22Rv1 (cell line): Measurements from ENCODE around the gene PTX4.

Experiments
- ZFX ChIP-seq: fragments of 450-650 bp; IDR thresholded peaks from 2 replicates; pipeline ENCODE4 v1.6.1; 2017; ENCODE audit warnings: antibody characterized with exemption, borderline replicate concordance
- TF ChIP-seq, protein P1 (sequence below): fragments of 450-650 bp; IDR thresholded peaks from 2 replicates; pipeline ENCODE4 v1.5.1; 2017; ENCODE audit warnings: mild to moderate bottlenecking

DNA sequence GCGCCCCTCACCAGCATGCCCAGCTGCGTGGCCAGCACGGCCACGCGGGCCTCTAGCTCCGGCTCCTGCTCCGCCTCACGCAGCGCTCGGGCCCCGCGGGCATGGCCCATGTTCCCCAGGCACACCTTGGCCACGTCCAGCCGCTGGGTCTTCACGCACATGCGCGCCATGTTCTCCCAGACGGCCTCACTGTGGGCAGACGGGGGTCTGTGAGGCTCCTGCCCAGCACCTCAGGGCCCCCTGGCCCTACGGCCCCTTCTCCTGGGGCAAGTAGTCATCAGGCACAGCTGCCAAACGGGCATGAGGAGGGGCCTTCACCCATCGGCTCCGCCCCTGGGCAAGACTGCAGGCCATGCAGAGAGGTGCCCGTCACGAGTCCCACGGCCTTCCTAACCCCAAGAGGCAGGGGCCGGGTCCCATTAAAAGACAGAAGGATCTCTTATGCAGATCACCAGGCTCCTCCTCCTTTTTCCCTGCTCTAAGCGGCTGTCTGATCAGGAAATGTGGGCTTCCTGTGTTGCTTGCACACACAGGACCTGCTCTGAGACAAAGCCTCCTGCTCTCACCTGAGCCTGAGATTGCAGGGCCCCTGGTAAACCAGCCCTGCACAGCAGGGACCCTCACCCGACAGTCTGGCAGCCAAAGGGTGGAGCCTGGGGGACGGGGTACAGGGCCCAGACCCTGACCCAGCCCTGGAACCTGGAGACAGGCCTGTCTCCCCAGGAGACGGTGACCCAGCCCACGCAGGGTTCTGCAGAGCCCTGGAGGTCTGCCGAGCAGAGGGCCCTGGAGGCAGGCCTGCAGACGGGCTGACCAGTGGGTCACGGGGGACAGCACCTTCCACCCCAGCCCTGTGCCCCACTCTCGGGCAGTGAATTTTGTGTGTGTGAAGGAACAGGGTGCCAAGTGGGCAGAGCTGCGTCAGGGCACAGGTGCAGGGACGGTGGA is 38.1 kb upstream of the PTX4 start:
- TF ChIP-seq, protein P1, sequence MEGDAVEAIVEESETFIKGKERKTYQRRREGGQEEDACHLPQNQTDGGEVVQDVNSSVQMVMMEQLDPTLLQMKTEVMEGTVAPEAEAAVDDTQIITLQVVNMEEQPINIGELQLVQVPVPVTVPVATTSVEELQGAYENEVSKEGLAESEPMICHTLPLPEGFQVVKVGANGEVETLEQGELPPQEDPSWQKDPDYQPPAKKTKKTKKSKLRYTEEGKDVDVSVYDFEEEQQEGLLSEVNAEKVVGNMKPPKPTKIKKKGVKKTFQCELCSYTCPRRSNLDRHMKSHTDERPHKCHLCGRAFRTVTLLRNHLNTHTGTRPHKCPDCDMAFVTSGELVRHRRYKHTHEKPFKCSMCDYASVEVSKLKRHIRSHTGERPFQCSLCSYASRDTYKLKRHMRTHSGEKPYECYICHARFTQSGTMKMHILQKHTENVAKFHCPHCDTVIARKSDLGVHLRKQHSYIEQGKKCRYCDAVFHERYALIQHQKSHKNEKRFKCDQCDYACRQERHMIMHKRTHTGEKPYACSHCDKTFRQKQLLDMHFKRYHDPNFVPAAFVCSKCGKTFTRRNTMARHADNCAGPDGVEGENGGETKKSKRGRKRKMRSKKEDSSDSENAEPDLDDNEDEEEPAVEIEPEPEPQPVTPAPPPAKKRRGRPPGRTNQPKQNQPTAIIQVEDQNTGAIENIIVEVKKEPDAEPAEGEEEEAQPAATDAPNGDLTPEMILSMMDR = no peak
- no peak for TF ChIP-seq ZFX
